HepG2 (cell line): ENCODE results near the gene IGLON5. TPM values are rescaled to one million over a fixed set of nuclear protein-coding genes. Genes with fewer than 3 reads are reported as not detected.

Experiments used
- ATAC-seq: fragments of 200-7000 bp; cut with Tn5 transposase; 3 replicates; pipeline ENCODE4 v1.9.1; 2020; ENCODE audit warnings: mild to moderate bottlenecking, moderate library complexity
- BruUV-seq: library from RNA; stranded (reverse); fragments of 400-500 nt; replicated peaks from 2 replicates; lab custom pipeline; 2021; lab: Mats Ljungman, UMichigan
- CTCF ChIA-PET: fragments of 300-600 bp; formaldehyde crosslinking; extraction: SDS; loops from one replicate; lab custom pipeline; 2021; ENCODE audit warnings: low total read pairs, inconsistent platforms, low intra/inter-chr PET ratio; lab: Yijun Ruan, JAX
- POLR2A ChIA-PET: fragments of 350-600 bp; sonication (Branson Sonifier 250); formaldehyde crosslinking; loops from one replicate; lab custom pipeline; 2020; ENCODE audit warnings: antibody characterized with exemption, inconsistent platforms; lab: Yijun Ruan, JAX
- DNase-seq: peaks from one replicate; pipeline ENCODE4 v3.0.0-alpha.2; 2015; ENCODE audit warnings: low spot score
- FAIRE-seq: peaks from 3 replicates; lab custom pipeline; 2011; peaks lifted over from hg19 to GRCh38; lab: Jason Lieb, UNC
- H2AFZ ChIP-seq: one replicate; pipeline ENCODE4 v1.6.1; 2011; ENCODE audit warnings: low read length, inconsistent platforms
- H3K27ac ChIP-seq: fragments of 300-600 bp; 3 replicates; pipeline ENCODE4 v1.8.0; 2011; ENCODE audit warnings: mixed run types, mild to moderate bottlenecking, mixed read lengths, low read length, inconsistent platforms; ENCODE audit not compliant: insufficient read depth; ENCODE audit errors: extremely low read length
- H3K27me3 ChIP-seq, 2 experiments: fragments of 200-600 bp in 1 of 2; 2 replicates in 1 of 2; 3 replicates in 1 of 2; pipeline versions ENCODE4 v1.6.0 to v1.8.0; 2011; ENCODE audit warnings: low read length in 2 of 2, mild to moderate bottlenecking in 2 of 2, moderate library complexity in 2 of 2, inconsistent platforms in 1 of 2; ENCODE audit not compliant: insufficient read depth in 2 of 2, control insufficient read depth in 1 of 2
- H3K36me3 ChIP-seq, 2 experiments: fragments of 200-600 bp in 1 of 2; replicated peaks in 1 of 2; 2 replicates in 1 of 2; 3 replicates in 1 of 2; pipeline versions ENCODE4 v1.5.1 to v1.8.0; 2011; ENCODE audit warnings: low read length in 2 of 2, inconsistent platforms in 1 of 2; ENCODE audit not compliant: insufficient read depth in 2 of 2, control insufficient read depth in 1 of 2
- H3K4me1 ChIP-seq: 2 replicates; pipeline ENCODE4 v1.5.1; 2012; ENCODE audit warnings: low read length, inconsistent platforms; ENCODE audit not compliant: insufficient read depth
- H3K4me2 ChIP-seq: 2 replicates; pipeline ENCODE4 v1.6.0; 2011; ENCODE audit warnings: low read depth, low read length, inconsistent platforms
- H3K4me3 ChIP-seq, 3 experiments: fragments of 200-600 bp in 1 of 3; sonication (generic), shearing (Covaris generic) in 1 of 3; replicated peaks in 1 of 3; 2 replicates each; pipeline ENCODE4 v1.5.1; 2011 to 2016; ENCODE audit warnings: low read length in 3 of 3, inconsistent platforms in 2 of 3, low read depth in 2 of 3, mild to moderate bottlenecking in 2 of 3, control low read depth in 1 of 3, mixed read lengths in 1 of 3; ENCODE audit not compliant: insufficient read depth in 1 of 3
- H3K79me2 ChIP-seq: one replicate; pipeline ENCODE4 v1.6.1; 2011; ENCODE audit warnings: low read length, inconsistent platforms; ENCODE audit not compliant: insufficient read depth
- H3K9ac ChIP-seq: 2 replicates; pipeline ENCODE4 v1.6.0; 2011; ENCODE audit warnings: mild to moderate bottlenecking, low read depth, low read length, inconsistent platforms; ENCODE audit not compliant: insufficient read depth
- H3K9me3 ChIP-seq: 2 replicates; pipeline ENCODE4 v1.5.1; 2012; ENCODE audit warnings: mild to moderate bottlenecking, low read length
- H4K20me1 ChIP-seq: 2 replicates; pipeline ENCODE4 v1.6.0; 2011; ENCODE audit warnings: inconsistent platforms, mild to moderate bottlenecking, low read length, moderate library complexity; ENCODE audit not compliant: insufficient read depth
- DR1 ChIP-seq: sonication (generic); formaldehyde crosslinking; IDR thresholded peaks from 2 replicates; pipeline ENCODE4 v1.8.0; 2021; ENCODE audit warnings: mild to moderate bottlenecking, missing genetic modification reagents, inconsistent platforms
- KAT8 ChIP-seq: IDR thresholded peaks from 2 replicates; pipeline ENCODE4 v1.6.1; 2016; ENCODE audit warnings: missing genetic modification reagents, missing compliant biosample characterization
- MTERF4 ChIP-seq: sonication (generic); formaldehyde crosslinking; IDR thresholded peaks from 2 replicates; pipeline ENCODE4 v1.8.0; 2023; ENCODE audit warnings: mild to moderate bottlenecking, missing genetic modification reagents
- POLR2A ChIP-seq, 2 experiments: IDR thresholded peaks; 2 replicates each; pipeline ENCODE4 v1.6.1; 2011; ENCODE audit warnings: low read depth in 2 of 2, low read length in 2 of 2, mild to moderate bottlenecking in 1 of 2, moderate library complexity in 1 of 2; ENCODE audit not compliant: insufficient read depth in 1 of 2
- POLR2G ChIP-seq: fragments of 200-400 bp; formaldehyde crosslinking; IDR thresholded peaks from 2 replicates; pipeline ENCODE4 v1.6.1; 2018; ENCODE audit warnings: mild to moderate bottlenecking, low read depth, low read length, moderate library complexity
- ZC3H4 ChIP-seq: sonication (generic); formaldehyde crosslinking; IDR thresholded peaks from 2 replicates; pipeline ENCODE4 v1.4.0; 2020; ENCODE audit warnings: missing genetic modification reagents, borderline replicate concordance
- ZNF329 ChIP-seq: sonication (generic); formaldehyde crosslinking; IDR thresholded peaks from 2 replicates; pipeline ENCODE4 v1.9.0; 2021; ENCODE audit warnings: low read depth, mild to moderate bottlenecking, missing genetic modification reagents
- ZNF556 ChIP-seq: sonication (generic); formaldehyde crosslinking; IDR thresholded peaks from 2 replicates; pipeline ENCODE4 v1.4.0; 2020; ENCODE audit warnings: mild to moderate bottlenecking, missing genetic modification reagents, borderline replicate concordance
- ZSCAN31 ChIP-seq: sonication (generic); formaldehyde crosslinking; IDR thresholded peaks from 2 replicates; pipeline ENCODE4 v1.5.0; 2020; ENCODE audit warnings: low read depth, mild to moderate bottlenecking, missing genetic modification reagents
- WGBS: methylation state at CpG from one replicate; pipeline ENCODE4 v1.1.6; 2017; ENCODE audit warnings: low lambda C conversion rate; 5-methylcytosine and 5-hydroxymethylcytosine counted together
- in situ Hi-C: cut with HindIII; loops from 2 replicates; pipeline ENCODE4 v1.10.0; 2017; ENCODE audit warnings: low pct_unique_long_range_greater_than_20kb; ENCODE audit not compliant: extremely low pct_ligation_motif_present
- intact Hi-C: fragments of 100-400 bp; cut with micrococcal nuclease; formaldehyde crosslinking; loops from one replicate; pipeline ENCODE4 v1.10.0; 2022; ENCODE audit not compliant: unreplicated experiment
- polyA plus RNA-seq, 8 experiments: library from polyadenylated mRNA; depleted of rRNA in 3 of 8; stranded (reverse) in 7 of 8; unstranded in 1 of 8; fragments of >200 nt; fragmentation: Illumina TruSeq in 4 of 8; extraction: Trizol in 4 of 8; gene quantifications; 2 replicates each; pipeline versions ENCODE4 v1.2.1 to v1.2.3, GENCODE V29; 2011 to 2016; ENCODE audit warnings: low read depth in 4 of 8, missing spikeins in 1 of 8, mixed read lengths in 1 of 8; ENCODE audit not compliant: insufficient read depth in 1 of 8
- total RNA-seq, 5 experiments: library from RNA; depleted of rRNA; stranded (reverse); fragments of >200 nt; fragmentation: Illumina TruSeq; extraction: Trizol; gene quantifications; 2 replicates each; pipeline ENCODE4 v1.2.3, GENCODE V29; 2016; ENCODE audit warnings: low read depth in 1 of 5

Gene IGLON5
- total and polyA plus RNA-seq, 2 of the 13 experiments (the other 11 are each of a cell fraction or from before 2014, with no cell fraction given), result 0.04 to 5.7 TPM

DNA sequence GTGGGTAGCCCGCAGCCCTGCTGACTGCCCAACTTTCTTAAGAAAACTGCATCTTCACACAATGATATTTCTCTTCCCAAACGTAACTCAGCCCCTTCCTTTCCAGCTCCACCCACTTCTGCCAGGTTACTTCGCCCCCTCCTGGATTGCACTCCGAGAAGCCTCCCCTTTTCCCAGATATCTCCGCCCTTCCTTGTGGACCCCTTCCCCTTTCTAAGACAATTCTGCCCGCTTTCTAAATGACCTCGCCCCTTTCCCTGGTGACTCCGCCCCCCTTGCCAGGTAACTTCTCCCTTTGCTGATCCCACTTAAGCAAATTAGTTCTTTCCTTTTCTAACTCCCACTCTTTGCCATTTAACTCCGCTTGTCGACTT lies 27.9 kb downstream of the IGLON5 start:
- Histone ChIP-seq H3K4me1 (peaks cover 48% of the 10 kb centered on the region), H3K9ac (peak overlapping the region; percentile 53), H3K79me2 (no peaks in the 10 kb centered on the region), H3K27me3 (no peaks in the 10 kb centered on the region), H3K4me3 (peak overlapping the region; percentile 67 to 80 (median 80)), H3K4me2 (peak overlapping the region; percentile 86), H3K27ac (peak overlapping the region; percentile 40), H2AFZ (no peak overlapping the region), H3K9me3 (no peaks in the 10 kb centered on the region), H3K36me3 (peaks cover 4 to 5% of the 10 kb centered on the region in 2 experiments; a peak in 3 of 5 replicates), H4K20me1 (peaks cover 7% of the 10 kb centered on the region; the same call in 1 of the 2 replicates)
- WGBS, result 60% methylated on average over 10 of the region's 10 CpGs
- DNase-seq (no peak), ATAC-seq (no peak), FAIRE-seq (no peak)
- POLR2A ChIA-PET, result interaction anchor here (0.6 to 6.9 kb wide), 14 partner anchors 12 to 256 kb away, joined by 3 to 211 read pairs (median 9); partner anchors contain the start of genes ETFB, LIM2 and NKG7
- in situ Hi-C loops (no loop called here), intact Hi-C loops (loop anchor here (1.0 to 2.0 kb wide), 3 partner anchors 24 to 100 kb away; no protein-coding TSS in a partner anchor)
- CTCF ChIA-PET, result interaction anchor here (1.0 to 3.1 kb wide), 5 partner anchors 28 to 99 kb away, joined by 3 to 38 read pairs (median 9); no protein-coding TSS in a partner anchor
- no TSS peak for BruUV-seq
- 0 out of 4 replicates have a peak, but pooled peaks of 1 of the 2 experiments have one; percentile 6 for TF ChIP-seq POLR2A (IDR thresholded peaks at IDR 0.05; ENCODE audit: insufficient read depth in 1 of 2, low read depth in 2 of 2, low read length in 2 of 2)
- 0 out of 2 replicates have a peak, but pooled peaks have one; percentile 12 for TF ChIP-seq ZNF329 (CRISPR knock-in tag)
- TF ChIP-seq POLR2G, result 0 out of 2 replicates have a peak, but pooled peaks have one; percentile 13
- TF ChIP-seq KAT8, result 0 out of 2 replicates have a peak, but pooled peaks have one; percentile 2
- 0 out of 2 replicates have a peak, but pooled peaks have one; percentile 57 for TF ChIP-seq MTERF4
- no peak for TF ChIP-seq DR1 (CRISPR knock-in tag)
- TF ChIP-seq ZNF556 (CRISPR knock-in tag), result no peak
- no peak for TF ChIP-seq ZC3H4 (CRISPR knock-in tag)
- 0 out of 2 replicates have a peak, but pooled peaks have one; percentile 28 for TF ChIP-seq ZSCAN31 (CRISPR knock-in tag)
